ENCODE results near the gene PLD1. TPM values are rescaled to one million over a fixed set of nuclear protein-coding genes. Genes with fewer than 3 reads are reported as not detected.
"Not testable (repeated sequence)": the region's sequence is repeated elsewhere in the genome, so short reads cannot be mapped to it uniquely, and the experiment has no call there.

PLD1 gene
- polyA plus RNA-seq, 10 donors, result 11.3 to 23.1 (median 16.1) TPM

DNA sequence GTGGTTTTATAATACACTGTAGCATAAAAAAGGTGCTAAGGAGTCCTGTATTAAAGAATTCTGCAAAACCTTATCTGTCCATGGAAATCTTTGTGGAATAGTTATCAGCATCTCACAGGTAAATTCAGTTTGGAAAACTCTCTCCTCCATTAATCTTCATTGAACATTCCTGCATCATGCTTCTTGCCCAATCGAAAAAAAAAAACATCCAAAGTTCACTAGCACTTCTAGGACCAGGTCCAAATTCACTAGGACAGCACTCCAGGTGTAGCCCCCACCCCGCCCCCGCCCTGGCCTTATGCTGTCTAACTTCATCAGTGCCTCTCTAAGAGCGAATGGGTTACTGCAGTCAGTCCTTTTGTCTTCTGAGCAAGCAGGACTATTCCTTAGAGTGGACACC, 138.6 kb downstream of the PLD1 start:
- DNase-seq, result no peak

- no peak for DNase-seq
These were observed 143.8 kb downstream of the PLD1 start for GRCh38 chr3:171666516-171666915.

DNA sequence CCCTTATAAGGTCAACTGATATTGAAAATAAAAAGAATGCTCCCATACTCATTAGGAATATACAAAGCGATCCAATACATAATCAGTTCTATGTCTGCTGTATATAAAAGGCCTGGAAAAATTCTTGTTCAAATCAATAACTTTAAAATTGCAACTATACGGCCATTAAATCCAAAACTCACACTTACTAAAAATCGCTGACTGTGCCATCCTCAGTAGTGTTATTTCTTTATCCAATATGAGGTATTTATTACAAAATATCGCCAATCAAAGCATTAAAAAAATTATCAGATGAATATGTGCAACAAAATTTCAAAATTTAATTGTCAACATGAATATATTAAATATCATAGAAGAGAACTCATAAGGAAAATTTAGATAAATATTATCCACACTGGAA, 146.5 kb downstream of the PLD1 start:
- no peak for DNase-seq

DNA sequence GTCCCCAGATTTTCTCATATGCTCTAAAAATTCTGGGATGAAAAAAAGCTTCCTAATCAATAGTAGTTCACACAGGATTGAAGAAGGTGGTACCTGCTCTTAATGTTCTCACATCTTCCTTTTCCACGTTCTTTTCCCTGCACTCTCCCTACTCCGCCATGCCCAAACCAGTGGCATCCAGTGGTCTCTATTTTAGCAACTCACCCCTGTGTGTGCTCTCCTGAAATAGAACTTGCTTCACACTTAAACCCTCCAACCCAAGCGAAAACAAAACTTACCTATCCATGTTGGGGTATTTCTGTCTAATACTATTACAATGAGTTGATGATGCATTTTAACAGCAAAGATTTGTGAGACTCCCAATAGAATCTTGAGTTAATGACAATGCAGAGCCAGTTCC, 148.8 kb downstream of the PLD1 start:
- no peak for DNase-seq

- no peak for DNase-seq
These were observed 150.1 kb downstream of the PLD1 start for GRCh38 chr3:171660188-171660587.

- peak in 2 of 3 donors; percentile 22 to 59 for DNase-seq
These were observed 151.4 kb downstream of the PLD1 start for GRCh38 chr3:171658841-171659240.

DNA sequence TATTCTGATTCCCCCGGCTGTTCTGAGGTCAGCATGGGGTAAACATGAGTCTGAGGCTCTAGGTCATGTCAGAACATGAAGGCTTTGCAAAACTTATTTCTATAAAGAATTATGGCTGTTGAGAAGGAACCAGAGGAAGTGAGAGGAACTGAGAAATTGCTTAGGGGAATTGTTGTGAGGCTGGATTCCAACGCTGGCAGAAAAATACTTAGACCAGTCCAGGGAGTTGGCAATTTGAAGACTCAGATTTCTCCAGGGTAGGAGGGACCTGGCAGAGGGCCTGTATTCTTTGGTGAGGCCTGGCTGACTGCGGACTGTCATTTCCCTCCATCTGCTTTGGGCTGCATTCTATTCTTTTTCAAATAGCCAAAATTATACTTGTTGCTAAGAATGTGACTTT, 155.5 kb downstream of the PLD1 start:
- peak; percentile 52 to 90 (median 84) for DNase-seq

DNA sequence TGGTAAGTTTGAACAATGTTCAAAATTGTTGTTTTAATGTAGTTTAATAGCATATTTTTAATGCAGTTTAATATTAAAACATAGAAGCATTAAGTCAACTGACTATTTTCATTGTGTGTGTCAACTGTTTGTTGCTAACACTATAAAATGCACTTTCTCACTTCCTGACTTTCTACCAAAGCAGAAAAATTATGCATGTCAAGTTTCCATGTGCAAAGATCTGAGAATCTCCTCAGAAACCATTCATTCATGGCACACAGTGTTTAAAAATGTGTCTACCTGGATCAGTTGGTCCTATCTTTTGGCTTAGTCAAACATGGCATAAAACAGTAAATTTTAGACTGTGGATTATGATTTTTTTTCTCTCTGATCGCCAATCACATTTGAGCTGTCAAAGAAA, 156.0 kb downstream of the PLD1 start:
- DNase-seq, result peak in 1 of 3 donors; percentile 59

GRCh38 chr3:171653701-171654100, 156.6 kb downstream of the PLD1 start:
- no peak for DNase-seq

GRCh38 chr3:171652932-171653331, 157.4 kb downstream of the PLD1 start:
- no peak for DNase-seq

GRCh38 chr3:171649911-171650592, 160.2 kb downstream of the PLD1 start:
- DNase-seq, result peak in 1 of 3 donors; percentile 28

DNA sequence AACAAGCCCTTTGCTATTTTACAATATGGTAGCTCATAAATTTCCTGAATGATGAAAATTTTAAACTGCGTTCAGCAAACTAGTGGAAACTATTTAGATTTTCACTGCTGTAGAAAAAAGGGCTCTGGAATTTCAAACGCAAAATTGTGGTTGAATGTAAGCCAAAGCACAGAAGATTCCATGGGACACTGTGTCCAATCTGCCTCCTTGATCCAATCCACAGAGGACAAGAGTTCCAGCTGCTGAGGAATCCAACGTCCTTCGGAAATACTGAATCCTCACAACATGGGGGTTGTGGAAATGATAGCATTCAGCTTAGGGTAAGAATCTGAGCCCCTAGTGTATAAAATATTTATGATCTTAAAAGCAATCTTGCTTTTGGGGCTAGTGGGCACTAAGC, 161.0 kb downstream of the PLD1 start:
- peak in 2 of 3 donors; percentile 44 to 80 for DNase-seq

- DNase-seq, result no peak
These were observed 162.2 kb downstream of the PLD1 start for GRCh38 chr3:171648069-171648468.

DNA sequence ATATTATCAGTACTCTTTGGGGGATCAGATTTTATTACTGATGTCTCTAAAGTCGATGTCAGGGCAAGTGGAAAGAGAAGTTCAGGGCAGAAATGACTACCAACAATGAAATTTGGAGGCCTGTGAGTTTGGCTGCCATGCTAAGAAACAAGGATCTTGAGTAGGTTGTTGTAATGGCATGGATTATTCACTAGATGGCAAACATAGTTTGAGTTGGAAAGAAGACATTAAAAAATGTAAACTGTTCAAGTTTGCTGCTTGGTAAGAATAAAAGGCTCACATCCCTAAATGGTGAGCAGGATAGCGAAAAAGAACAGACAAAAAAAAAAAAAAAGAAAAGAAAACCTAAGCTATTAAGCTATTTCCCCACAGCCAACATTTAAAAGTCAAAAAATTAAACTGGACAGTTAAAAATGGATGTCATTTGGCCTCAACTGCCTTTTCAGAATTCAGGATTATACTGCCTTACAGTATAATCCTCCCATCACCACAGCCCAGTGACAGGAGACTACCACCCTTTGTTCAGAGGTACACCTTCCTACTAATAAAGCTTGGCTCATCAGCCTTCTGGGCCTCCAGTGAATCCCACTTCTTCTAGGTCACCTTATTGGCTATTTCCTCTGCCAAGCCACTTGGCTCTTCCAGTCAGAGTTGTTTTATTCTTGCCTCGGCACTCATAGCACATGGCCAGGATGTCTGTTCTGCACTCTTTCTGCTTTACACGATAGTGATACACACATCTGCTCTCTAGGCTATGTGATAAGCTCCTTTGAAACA, 163.7 kb downstream of the PLD1 start:
- DNase-seq, result peak; percentile 57 to 81 (median 59)

- no peak for DNase-seq
These were observed 165.6 kb downstream of the PLD1 start for GRCh38 chr3:171644681-171645080.

DNA sequence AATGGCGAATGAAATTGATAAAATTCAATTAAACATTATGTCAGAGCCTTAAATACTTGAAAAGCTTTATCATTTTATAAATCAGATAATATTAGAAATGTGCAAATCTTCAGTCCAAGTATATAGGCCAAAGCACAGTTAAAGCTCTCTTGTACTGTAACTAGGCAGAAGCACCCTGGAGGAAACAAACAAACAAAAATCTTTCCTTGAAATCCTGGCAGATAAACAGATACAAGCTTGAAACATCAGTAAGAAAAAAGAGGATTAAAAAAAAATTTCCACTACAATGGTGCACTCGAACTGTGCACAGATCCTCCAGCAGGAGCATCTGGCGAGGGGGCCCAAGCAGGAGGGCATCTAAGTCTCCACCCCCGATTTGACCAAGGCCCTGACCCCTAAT, 166.6 kb downstream of the PLD1 start:
- peak in 2 of 3 donors; percentile 44 to 74 for DNase-seq

DNA sequence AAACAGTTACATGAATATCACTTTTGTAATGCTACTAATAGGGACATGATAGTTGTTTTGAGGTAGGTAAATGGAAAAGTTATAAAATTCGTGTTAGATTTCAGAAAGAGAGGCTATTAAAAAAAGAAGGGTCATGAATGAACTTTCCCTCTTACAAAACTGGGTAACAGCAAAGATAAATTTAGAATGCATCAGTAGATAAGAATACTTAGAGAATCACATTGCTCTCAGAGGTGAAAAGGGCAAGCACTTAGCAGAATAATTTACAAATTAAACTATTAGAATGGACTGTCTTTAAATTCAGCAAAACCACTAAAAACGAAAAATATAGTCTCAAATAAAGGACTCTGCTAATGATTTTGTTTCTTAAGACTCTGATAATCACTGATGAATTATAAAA, 167.2 kb downstream of the PLD1 start:
- DNase-seq, result no peak

- DNase-seq, result peak in 1 of 3 donors; percentile 47
These were observed 169.5 kb downstream of the PLD1 start for GRCh38 chr3:171640520-171641412.

DNA sequence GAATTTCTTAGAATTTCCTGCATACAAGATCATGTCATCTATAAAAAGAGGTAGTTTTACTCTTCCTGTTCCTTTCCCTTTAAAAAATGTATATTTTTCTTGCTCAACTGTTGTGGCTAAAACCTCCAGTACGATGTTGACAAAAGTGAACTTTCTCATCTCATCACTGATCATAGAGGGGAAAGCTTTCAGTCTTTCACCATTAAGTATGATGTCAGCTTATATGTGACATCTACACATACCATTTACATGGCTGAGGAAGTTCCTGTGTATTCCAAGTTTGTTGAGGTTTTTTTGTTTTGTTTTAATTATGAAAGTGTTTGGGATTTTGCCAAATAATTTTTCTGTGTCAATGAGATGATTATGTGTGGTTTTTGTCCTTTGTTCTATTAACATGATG, 173.6 kb downstream of the PLD1 start:
- no peak for DNase-seq

- DNase-seq, result no peak
These were observed 177.5 kb downstream of the PLD1 start for GRCh38 chr3:171632766-171633165.

- not testable (repeated sequence) for DNase-seq
These were observed 183.5 kb downstream of the PLD1 start for GRCh38 chr3:171626799-171627198.

DNA sequence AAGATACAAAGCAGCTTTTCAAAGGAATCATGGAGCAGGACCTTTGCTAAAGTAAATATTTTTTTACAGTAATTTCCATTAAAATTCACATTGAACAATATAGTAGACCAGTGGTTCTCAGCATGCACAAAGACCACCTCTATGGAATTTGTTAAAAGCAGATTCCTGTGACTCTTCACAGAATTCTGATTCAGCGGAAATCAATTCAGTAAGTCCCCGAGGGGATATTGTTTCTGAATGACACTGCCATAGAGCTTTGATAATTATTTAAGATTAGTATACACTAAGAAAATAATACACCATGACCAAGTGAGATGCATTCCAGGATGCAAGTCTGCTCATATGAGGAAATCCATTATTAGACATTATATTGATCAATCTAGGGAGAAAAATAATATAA, 188.2 kb downstream of the PLD1 start:
- no peak for DNase-seq

All from muscle of back (tissue), 11 donors.